ENCODE results near the gene CCR8. TPM values are rescaled to one million over a fixed set of nuclear protein-coding genes. Genes with fewer than 3 reads are reported as not detected.

Gene CCR8
- total RNA-seq, 4 donors from 2014 or later, result not detected

DNA sequence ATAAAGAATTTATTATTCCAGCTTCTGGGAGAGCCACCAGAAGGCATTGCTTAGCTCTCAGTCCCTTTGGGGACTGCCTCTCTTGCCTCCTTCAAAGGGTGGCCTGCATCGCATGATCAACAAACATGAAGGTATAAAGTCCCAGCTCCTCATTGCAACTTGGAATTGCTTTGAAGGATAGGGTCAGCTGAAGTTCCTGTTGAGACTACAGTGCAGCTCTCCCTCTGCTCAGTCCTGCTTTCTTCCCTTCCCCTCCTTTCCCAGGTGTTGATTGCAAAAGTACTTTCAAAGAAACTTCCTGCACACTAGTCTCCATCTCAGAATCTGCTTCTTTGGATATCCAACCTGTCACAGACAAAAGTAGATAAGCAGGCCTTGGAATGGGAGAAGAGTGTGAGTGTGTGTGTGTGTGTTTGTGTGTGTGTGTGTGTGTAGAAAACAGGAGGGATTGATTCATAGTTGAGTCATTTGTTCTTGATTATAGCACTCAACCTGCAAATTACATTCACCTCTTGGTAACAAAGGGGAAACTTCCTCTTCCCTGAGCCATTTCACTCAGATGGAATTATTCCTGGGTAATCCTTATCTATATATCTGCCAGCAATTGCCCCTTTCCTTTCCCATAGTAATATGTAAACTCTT is 13.7 kb downstream of the CCR8 start:
- Histone ChIP-seq H3K4me1 (no peaks in the 10 kb centered on the region), H3K36me3 (no peaks in the 10 kb centered on the region), H3K9me3 (no peaks in the 10 kb centered on the region), H3K27me3 (no peaks in the 10 kb centered on the region), H3K27ac (peak overlapping the region in 1 of 4 donors; percentile 34), H3K4me3 (no peak overlapping the region)
- no peak for DNase-seq
- TF ChIP-seq POLR2A (IDR thresholded peaks at IDR 0.05), result no peak
- TF ChIP-seq, protein P1, sequence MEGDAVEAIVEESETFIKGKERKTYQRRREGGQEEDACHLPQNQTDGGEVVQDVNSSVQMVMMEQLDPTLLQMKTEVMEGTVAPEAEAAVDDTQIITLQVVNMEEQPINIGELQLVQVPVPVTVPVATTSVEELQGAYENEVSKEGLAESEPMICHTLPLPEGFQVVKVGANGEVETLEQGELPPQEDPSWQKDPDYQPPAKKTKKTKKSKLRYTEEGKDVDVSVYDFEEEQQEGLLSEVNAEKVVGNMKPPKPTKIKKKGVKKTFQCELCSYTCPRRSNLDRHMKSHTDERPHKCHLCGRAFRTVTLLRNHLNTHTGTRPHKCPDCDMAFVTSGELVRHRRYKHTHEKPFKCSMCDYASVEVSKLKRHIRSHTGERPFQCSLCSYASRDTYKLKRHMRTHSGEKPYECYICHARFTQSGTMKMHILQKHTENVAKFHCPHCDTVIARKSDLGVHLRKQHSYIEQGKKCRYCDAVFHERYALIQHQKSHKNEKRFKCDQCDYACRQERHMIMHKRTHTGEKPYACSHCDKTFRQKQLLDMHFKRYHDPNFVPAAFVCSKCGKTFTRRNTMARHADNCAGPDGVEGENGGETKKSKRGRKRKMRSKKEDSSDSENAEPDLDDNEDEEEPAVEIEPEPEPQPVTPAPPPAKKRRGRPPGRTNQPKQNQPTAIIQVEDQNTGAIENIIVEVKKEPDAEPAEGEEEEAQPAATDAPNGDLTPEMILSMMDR (IDR thresholded peaks at IDR 0.05), result no peak

DNA sequence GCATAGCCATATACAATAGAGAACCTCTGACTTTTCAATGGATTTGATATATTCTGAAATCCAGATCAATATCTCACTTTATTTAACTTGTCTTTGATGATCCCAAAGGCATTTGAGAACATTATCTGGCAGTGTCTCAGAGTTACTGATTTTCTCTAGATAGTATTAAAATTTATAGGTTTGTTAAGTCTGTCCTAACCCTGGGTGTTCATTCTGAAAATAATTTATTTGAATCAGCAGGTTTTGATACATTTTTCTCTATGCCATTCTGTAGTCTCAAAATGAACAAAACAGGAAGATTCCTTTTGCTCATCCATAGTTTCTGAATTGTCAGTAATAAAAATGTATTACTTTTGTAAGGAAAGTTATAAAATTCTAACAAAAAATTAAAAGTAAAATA is 14.3 kb downstream of the CCR8 start:
- Histone ChIP-seq H3K4me3 (no peak overlapping the region), H3K27me3 (no peaks in the 10 kb centered on the region), H3K27ac (no peak overlapping the region), H3K36me3 (no peaks in the 10 kb centered on the region), H3K9me3 (no peaks in the 10 kb centered on the region), H3K4me1 (no peaks in the 10 kb centered on the region)
- TF ChIP-seq, protein P1 (IDR thresholded peaks at IDR 0.05), result no peak
- TF ChIP-seq POLR2A (IDR thresholded peaks at IDR 0.05), result no peak
- no peak for DNase-seq

DNA sequence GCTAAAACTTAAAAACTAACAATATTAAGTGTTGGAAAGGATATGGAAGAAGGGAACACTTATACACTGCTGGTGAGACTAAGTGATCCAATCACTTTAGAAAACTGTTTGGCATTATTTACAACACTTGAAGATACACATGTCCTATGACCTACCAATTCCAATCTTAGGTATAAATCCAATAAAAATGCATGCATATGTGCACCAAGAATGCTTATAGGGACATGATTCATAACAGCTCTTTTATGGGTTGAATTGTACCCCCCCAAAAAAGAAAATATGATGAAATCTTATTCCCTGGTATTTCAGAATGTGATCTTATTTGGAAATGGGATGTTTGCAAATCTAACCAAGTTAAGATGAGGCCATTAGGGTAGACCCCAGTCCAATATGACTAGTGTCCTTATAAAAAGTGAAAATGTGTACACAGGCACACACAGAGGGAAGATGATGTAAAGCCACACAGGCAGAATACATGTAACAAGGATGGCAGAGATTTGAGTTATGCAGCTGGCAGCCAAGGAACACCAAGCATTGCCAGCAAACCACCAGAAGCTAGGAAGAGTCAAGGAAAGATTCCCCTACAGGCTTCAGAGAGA is 15.3 kb downstream of the CCR8 start:
- DNase-seq, result no peak
- no peak overlapping the region for H3K27ac ChIP-seq
- H3K4me3 ChIP-seq, result no peak overlapping the region
- H3K27me3 ChIP-seq, result no peaks in the 10 kb centered on the region
- no peaks in the 10 kb centered on the region for H3K36me3 ChIP-seq
- TF ChIP-seq, protein P1 (IDR thresholded peaks at IDR 0.05), result no peak
- no peak for TF ChIP-seq POLR2A (IDR thresholded peaks at IDR 0.05)
- no peaks in the 10 kb centered on the region for H3K4me1 ChIP-seq
- no peaks in the 10 kb centered on the region for H3K9me3 ChIP-seq

DNA sequence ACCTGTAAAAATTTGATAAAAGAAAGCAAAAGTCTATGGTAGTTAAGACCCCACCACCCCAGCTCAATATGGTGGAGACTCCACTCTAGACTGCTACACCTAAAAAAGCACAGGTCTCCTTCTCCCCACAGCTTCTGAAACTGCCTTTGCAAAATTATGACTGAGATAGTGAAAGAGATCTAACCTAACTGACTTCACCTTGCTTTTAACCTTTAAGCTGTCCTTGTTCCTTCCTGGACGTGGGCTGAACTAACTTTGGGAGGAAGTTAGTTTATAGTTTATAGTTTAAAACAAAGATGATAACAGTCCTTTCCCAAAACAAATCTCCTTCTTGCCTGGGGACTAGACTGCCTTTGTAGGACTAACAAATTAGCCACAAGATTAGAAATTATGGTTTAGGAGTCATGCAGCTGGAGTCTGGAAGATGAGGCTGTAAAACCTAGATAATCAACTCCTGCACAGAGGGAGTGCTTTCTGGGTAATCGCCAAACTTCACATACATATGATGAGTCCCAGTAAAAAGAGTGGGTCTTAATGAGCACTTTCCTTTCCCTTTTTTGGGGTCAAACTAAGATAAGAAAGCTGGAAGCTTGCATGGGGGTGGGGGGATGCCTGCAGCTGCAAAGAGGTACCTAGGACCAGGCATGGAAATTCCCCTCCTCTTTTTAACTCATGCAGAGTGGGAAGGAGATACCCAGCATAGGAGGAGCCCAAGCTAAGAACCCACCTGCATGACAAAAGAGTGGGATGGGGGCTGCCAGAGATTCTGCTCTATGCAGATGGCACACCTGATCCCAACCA is 17.5 kb downstream of the CCR8 start:
- Histone ChIP-seq H3K4me1 (no peaks in the 10 kb centered on the region), H3K9me3 (no peaks in the 10 kb centered on the region), H3K4me3 (no peak overlapping the region), H3K27me3 (no peaks in the 10 kb centered on the region), H3K36me3 (no peaks in the 10 kb centered on the region), H3K27ac (no peak overlapping the region)
- no peak for DNase-seq
- TF ChIP-seq, protein P1 (IDR thresholded peaks at IDR 0.05), result no peak
- no peak for TF ChIP-seq POLR2A (IDR thresholded peaks at IDR 0.05)

DNA sequence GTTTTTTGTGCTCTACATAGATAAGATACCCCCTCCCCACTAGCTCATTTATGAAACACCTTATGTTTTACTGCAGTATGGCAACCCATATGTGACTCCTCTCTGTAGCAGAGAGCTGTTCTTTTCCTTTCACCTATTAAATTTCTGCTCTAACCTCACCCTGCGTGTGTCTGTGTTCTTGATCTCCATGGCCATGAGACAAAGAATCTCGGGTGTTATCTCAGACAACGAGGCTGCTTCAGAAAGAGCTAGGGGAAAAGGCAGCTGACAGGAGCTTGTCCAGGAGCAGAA is 18.0 kb downstream of the CCR8 start:
- Histone ChIP-seq H3K4me1 (no peaks in the 10 kb centered on the region), H3K27ac (no peak overlapping the region), H3K4me3 (no peak overlapping the region), H3K36me3 (no peaks in the 10 kb centered on the region), H3K9me3 (no peaks in the 10 kb centered on the region), H3K27me3 (no peaks in the 10 kb centered on the region)
- no peak for DNase-seq
- TF ChIP-seq POLR2A (IDR thresholded peaks at IDR 0.05), result no peak
- TF ChIP-seq, protein P1 (IDR thresholded peaks at IDR 0.05), result no peak

All from Peyer's patch (tissue), 4 donors.